K562 (cell line): ENCODE results near the gene REEP6. TPM values are rescaled to one million over a fixed set of nuclear protein-coding genes. Genes with fewer than 3 reads are reported as not detected.

Experiments used
- ATAC-seq: fragments of 200-7000 bp; cut with Tn5 transposase; 3 replicates; pipeline ENCODE4 v1.9.1; 2020; ENCODE audit warnings: moderate library complexity
- BruUV-seq: library from RNA; stranded (reverse); fragments of 400-500 nt; replicated peaks from 2 replicates; lab custom pipeline; 2021; lab: Mats Ljungman, UMichigan
- CTCF ChIA-PET: fragments of 300-600 bp; formaldehyde crosslinking; extraction: SDS; loops from one replicate; lab custom pipeline; 2021; ENCODE audit warnings: low intra/inter-chr PET ratio; lab: Yijun Ruan, JAX
- POLR2A ChIA-PET: fragments of 300-600, 350-650 bp; sonication (Branson Sonifier 250); formaldehyde crosslinking; extraction: SDS; loops from one replicate; lab custom pipeline; 2021; ENCODE audit warnings: antibody characterized with exemption, inconsistent platforms; lab: Yijun Ruan, JAX
- DNase-seq, 4 experiments: peaks; one replicate each; pipeline versions ENCODE4 v3.0.0 to v3.0.0-alpha.2; 2011 to 2018; ENCODE audit warnings: low spot score in 3 of 4, mixed read lengths in 3 of 4; ENCODE audit errors: extremely low read depth in 1 of 4
- FAIRE-seq: peaks from 2 replicates; lab custom pipeline; 2011; peaks lifted over from hg19 to GRCh38; lab: Jason Lieb, UNC
- H2AFZ ChIP-seq: 2 replicates; pipeline ENCODE4 v1.6.0; 2011; ENCODE audit warnings: low read depth, low read length, control low read depth, inconsistent platforms
- H3K27ac ChIP-seq: fragments of 200-600 bp; 3 replicates; pipeline ENCODE4 v1.8.0; 2011; ENCODE audit warnings: low read depth, mild to moderate bottlenecking, control low read depth, inconsistent platforms, low read length, moderate library complexity, mixed read lengths; ENCODE audit errors: extremely low read depth
- H3K27me3 ChIP-seq, 2 experiments: fragments of 300-600 bp in 1 of 2; 2 replicates in 1 of 2; 3 replicates in 1 of 2; pipeline versions ENCODE4 v1.6.0 to v1.8.0; 2011; ENCODE audit warnings: inconsistent platforms in 2 of 2, low read length in 2 of 2, mild to moderate bottlenecking in 1 of 2, mixed read lengths in 1 of 2, moderate library complexity in 1 of 2; ENCODE audit not compliant: control insufficient read depth in 2 of 2, insufficient read depth in 2 of 2
- H3K36me3 ChIP-seq: fragments of 300-600 bp; 3 replicates; pipeline ENCODE4 v1.8.0; 2011; ENCODE audit warnings: mild to moderate bottlenecking, low read length, inconsistent platforms; ENCODE audit not compliant: control insufficient read depth, insufficient read depth
- H3K4me1 ChIP-seq, 2 experiments: fragments of 200-600 bp in 1 of 2; replicated peaks in 1 of 2; 2 replicates in 1 of 2; 3 replicates in 1 of 2; pipeline versions ENCODE4 v1.5.1 to v1.8.0; 2011; ENCODE audit warnings: inconsistent platforms in 2 of 2, low read length in 2 of 2, mild to moderate bottlenecking in 1 of 2, mixed read lengths in 1 of 2, moderate library complexity in 1 of 2; ENCODE audit not compliant: control insufficient read depth in 2 of 2, insufficient read depth in 2 of 2
- H3K4me2 ChIP-seq: 2 replicates; pipeline ENCODE4 v1.6.1; 2011; ENCODE audit warnings: low read length, control low read depth, inconsistent platforms, mixed read lengths; ENCODE audit not compliant: insufficient read depth
- H3K4me3 ChIP-seq: fragments of 200-600 bp; sonication (generic), shearing (Covaris generic); 2 replicates; pipeline ENCODE4 v1.5.1; 2016; ENCODE audit warnings: control low read depth, inconsistent platforms
- H3K79me2 ChIP-seq: fragments of 200-600 bp; 3 replicates; pipeline ENCODE4 v1.8.0; 2011; ENCODE audit warnings: low read length, inconsistent platforms; ENCODE audit not compliant: control insufficient read depth, insufficient read depth
- H3K9ac ChIP-seq, 2 experiments: 2 replicates each; pipeline versions ENCODE4 v1.6.0 to v1.6.1; 2011; ENCODE audit warnings: low read depth in 2 of 2, low read length in 2 of 2, control low read depth in 1 of 2, inconsistent platforms in 1 of 2, mild to moderate bottlenecking in 1 of 2, mixed read lengths in 1 of 2; ENCODE audit not compliant: insufficient read depth in 1 of 2
- H3K9me1 ChIP-seq: one replicate; pipeline ENCODE4 v1.6.0; 2011; ENCODE audit warnings: inconsistent platforms, mild to moderate bottlenecking, low read length, moderate library complexity; ENCODE audit not compliant: control insufficient read depth, insufficient read depth
- H3K9me3 ChIP-seq: replicated peaks from 2 replicates; pipeline ENCODE4 v1.5.1; 2011; ENCODE audit warnings: low read depth, low read length, inconsistent platforms; ENCODE audit not compliant: control insufficient read depth, insufficient read depth
- H4K20me1 ChIP-seq: replicated peaks from 2 replicates; pipeline ENCODE4 v1.6.1; 2011; ENCODE audit warnings: low read length, inconsistent platforms, mixed read lengths; ENCODE audit not compliant: control insufficient read depth, insufficient read depth
- RBFOX2 ChIP-seq: fragments of 200-400 bp; formaldehyde crosslinking; IDR thresholded peaks from 2 replicates; pipeline ENCODE4 v1.6.1; 2017; ENCODE audit warnings: low read depth, mild to moderate bottlenecking, low read length, moderate library complexity
- SPI1 ChIP-seq: IDR thresholded peaks from 2 replicates; pipeline ENCODE4 v1.6.1; 2011; ENCODE audit warnings: low read depth, low read length, control low read depth, borderline replicate concordance
- ZBTB7A ChIP-seq: IDR thresholded peaks from 2 replicates; pipeline ENCODE4 v1.6.1; 2011; ENCODE audit warnings: low read depth, mild to moderate bottlenecking, low read length, moderate library complexity, borderline replicate concordance; ENCODE audit not compliant: control insufficient read depth
- WGBS: fragments of 100-300 bp; shearing (Covaris generic); methylation state at CpG from one replicate; pipeline ENCODE4 v1.1.6; 2016; ENCODE audit warnings: low coverage, mixed read lengths; ENCODE audit not compliant: insufficient coverage; ENCODE audit errors: missing lambda C conversion rate; 5-methylcytosine and 5-hydroxymethylcytosine counted together
- in situ Hi-C: fragments of 300-500 bp; cut with MboI; formaldehyde crosslinking; loops from 4 replicates; pipeline ENCODE4 v1.15.0; 2018; ENCODE audit warnings: inconsistent platforms, mixed read lengths
- intact Hi-C: fragments of 100-400 bp; cut with micrococcal nuclease; formaldehyde crosslinking; loops from 2 replicates; pipeline ENCODE4 v1.14.2; 2022
- polyA plus RNA-seq, 8 experiments: library from polyadenylated mRNA; depleted of rRNA in 4 of 8; stranded (reverse) in 5 of 8; unstranded in 3 of 8; fragments of >200 nt; fragmentation: Nextera tagmentation in 2 of 8; fragmentation: Illumina TruSeq in 1 of 8; extraction: Ambion mirVana in 2 of 8; extraction: Trizol in 1 of 8; gene quantifications; 2 replicates each; pipeline versions ENCODE4 v1.2.1 to v1.2.3, GENCODE V29; 2011 to 2014; ENCODE audit warnings: inconsistent platforms in 1 of 8, missing spikeins in 1 of 8
- total RNA-seq, 7 experiments: library from RNA; depleted of rRNA in 6 of 7; stranded (reverse); fragments of >200 nt in 6 of 7; fragmentation: Illumina TruSeq in 2 of 7; extraction: Trizol in 2 of 7; gene quantifications; 2 replicates each; pipeline versions ENCODE4 v1.2.1 to v1.2.3, GENCODE V29; 2011 to 2021; ENCODE audit warnings: low replicate concordance in 1 of 7
- TF ChIP-seq, protein P1 (sequence below): fragments of 250-450 bp; sonication (Bioruptor Pico); IDR thresholded peaks from 2 replicates; pipeline ENCODE4 v1.8.0; 2022; ENCODE audit warnings: moderate library complexity, mild to moderate bottlenecking, inconsistent platforms

The REEP6 gene
- total and polyA plus RNA-seq, 9 of the 15 experiments (the other 6 are each of a cell fraction or from before 2014, with no cell fraction given): 1.2 to 64.2 (median 12.7) TPM

DNA sequence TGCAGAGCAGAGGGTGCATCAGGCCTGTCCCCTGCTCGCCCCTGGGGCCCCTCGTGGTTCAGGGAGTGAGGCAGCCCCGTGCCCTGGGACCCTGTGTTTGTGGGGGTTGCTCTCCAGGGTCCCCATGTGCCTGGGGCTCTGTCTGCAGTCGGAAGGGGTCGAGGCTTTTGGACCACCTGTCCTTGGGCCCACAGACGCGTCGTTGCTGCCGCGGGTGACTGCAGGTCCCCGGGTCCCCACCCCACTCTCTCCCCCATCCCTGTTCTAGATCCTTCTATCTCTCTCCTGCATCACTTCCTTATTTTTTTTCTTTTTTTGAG, 2.7 kb upstream of the REEP6 start:
- ATAC-seq (no peak), FAIRE-seq (no peak), DNase-seq (no peak)
- no peaks in the 10 kb centered on the region for H3K27me3 ChIP-seq
- intact Hi-C loops: no loop called here
- BruUV-seq: no TSS peak
- H3K79me2 ChIP-seq: peaks cover 23% of the 10 kb centered on the region
- H3K36me3 ChIP-seq: no peaks in the 10 kb centered on the region
- POLR2A ChIA-PET: no interaction called here
- H3K4me2 ChIP-seq: no peak overlapping the region
- no peak overlapping the region for H3K27ac ChIP-seq
- in situ Hi-C loops: no loop called here
- 0 out of 2 replicates have a peak, but pooled peaks cover 3% of the 10 kb centered on the region for H4K20me1 ChIP-seq
- no peak overlapping the region for H3K4me3 ChIP-seq
- peak overlapping the region in 1 of 2 experiments; percentile 10; a peak in 1 of 4 replicates for H3K9ac ChIP-seq
- H3K4me1 ChIP-seq: peaks cover 15 to 62% of the 10 kb centered on the region in 2 experiments
- H3K9me3 ChIP-seq: no peaks in the 10 kb centered on the region
- CTCF ChIA-PET: no interaction called here
- 86% methylated on average over 9 of the region's 11 CpGs for WGBS
- H3K9me1 ChIP-seq: no peaks in the 10 kb centered on the region
- H2AFZ ChIP-seq: no peak overlapping the region
- TF ChIP-seq SPI1: 0 out of 2 replicates have a peak, but pooled peaks have one; percentile 27
- TF ChIP-seq, protein P1, sequence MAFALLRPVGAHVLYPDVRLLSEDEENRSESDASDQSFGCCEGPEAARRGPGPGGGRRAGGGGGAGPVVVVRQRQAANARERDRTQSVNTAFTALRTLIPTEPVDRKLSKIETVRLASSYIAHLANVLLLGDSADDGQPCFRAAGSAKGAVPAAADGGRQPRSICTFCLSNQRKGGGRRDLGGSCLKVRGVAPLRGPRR (CRISPR knock-in tag): no peak

DNA sequence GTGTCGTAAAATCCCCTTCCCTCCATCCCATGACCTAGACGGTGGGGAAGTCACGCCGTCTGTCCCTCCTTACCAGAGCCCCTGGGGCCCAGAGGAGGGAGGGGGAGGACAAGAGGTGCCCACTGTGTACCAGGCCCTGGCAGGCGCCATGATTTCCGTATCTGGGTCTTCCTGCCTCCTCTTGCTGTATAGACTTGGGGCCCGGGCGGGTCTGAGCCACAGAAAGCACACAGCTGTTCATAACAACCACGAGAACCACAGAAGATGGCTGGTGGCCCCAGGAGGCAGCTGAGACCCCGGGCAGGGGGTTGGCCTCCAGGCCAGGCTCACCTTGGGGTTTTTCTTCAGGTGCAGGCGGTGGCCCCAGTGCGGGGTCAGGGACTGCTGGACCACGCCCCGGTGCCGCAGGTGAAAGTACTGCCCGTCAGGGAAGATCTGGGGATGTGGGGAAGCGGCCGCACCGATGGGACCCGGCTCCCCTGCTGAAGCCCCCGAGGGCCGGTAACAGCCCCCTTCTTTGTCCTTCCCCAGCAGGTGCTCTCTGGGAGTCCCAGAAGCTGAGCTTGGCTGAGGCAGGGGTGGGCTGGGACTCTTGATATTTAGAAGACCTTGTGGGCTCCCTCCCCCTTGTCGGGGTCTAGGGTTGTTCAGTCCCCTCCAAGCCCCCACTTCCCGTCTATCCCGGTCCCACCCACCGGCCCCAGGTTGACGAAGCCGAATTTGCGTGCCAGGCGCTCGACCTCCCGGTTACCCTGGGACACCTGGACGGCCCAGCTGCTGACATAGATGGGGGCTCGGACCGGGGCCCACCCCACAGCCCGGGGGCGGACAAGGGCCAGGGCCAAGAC, 1.3 kb upstream of the REEP6 start:
- intact Hi-C loops: no loop called here
- H3K27me3 ChIP-seq: no peaks in the 10 kb centered on the region
- H3K4me2 ChIP-seq: peak overlapping the region; percentile 96
- peak overlapping the region; percentile 83 to 95 for H3K9ac ChIP-seq
- peaks cover 6% of the 10 kb centered on the region; the same call in 1 of the 2 replicates for H4K20me1 ChIP-seq
- peaks cover 27% of the 10 kb centered on the region for H3K79me2 ChIP-seq
- DNase-seq (peak in 1 of 4 experiments; percentile 38), FAIRE-seq (no peak), ATAC-seq (no peak)
- H3K9me1 ChIP-seq: no peaks in the 10 kb centered on the region
- ChIA-PET CTCF (no interaction called here), POLR2A (no interaction called here)
- H3K36me3 ChIP-seq: no peaks in the 10 kb centered on the region
- H3K4me1 ChIP-seq: peaks cover 26 to 74% of the 10 kb centered on the region in 2 experiments
- WGBS: 43% methylated on average over 21 of the region's 37 CpGs
- peak overlapping the region; percentile 94 for H3K27ac ChIP-seq
- BruUV-seq: TSS peak; percentile 83
- peak overlapping the region; percentile 59 for H3K4me3 ChIP-seq
- in situ Hi-C loops: no loop called here
- no peaks in the 10 kb centered on the region for H3K9me3 ChIP-seq
- peak overlapping the region; percentile 100 for H2AFZ ChIP-seq
- TF ChIP-seq RBFOX2 (peak; percentile 74), ZBTB7A (peak; percentile 96)
